HepG2 (cell line): ENCODE data around the gene IPO9. TPM values are rescaled to one million over a fixed set of nuclear protein-coding genes. Genes with fewer than 3 reads are reported as not detected.

Source experiments
- ATAC-seq: fragments of 200-7000 bp; cut with Tn5 transposase; 3 replicates; pipeline ENCODE4 v1.9.1; 2020; ENCODE audit warnings: mild to moderate bottlenecking, moderate library complexity
- BruUV-seq: library from RNA; stranded (reverse); fragments of 400-500 nt; replicated peaks from 2 replicates; lab custom pipeline; 2021; lab: Mats Ljungman, UMichigan
- CTCF ChIA-PET: fragments of 300-600 bp; formaldehyde crosslinking; extraction: SDS; loops from one replicate; lab custom pipeline; 2021; ENCODE audit warnings: low total read pairs, inconsistent platforms, low intra/inter-chr PET ratio; lab: Yijun Ruan, JAX
- POLR2A ChIA-PET: fragments of 350-600 bp; sonication (Branson Sonifier 250); formaldehyde crosslinking; loops from one replicate; lab custom pipeline; 2020; ENCODE audit warnings: antibody characterized with exemption, inconsistent platforms; lab: Yijun Ruan, JAX
- DNase-seq: peaks from one replicate; pipeline ENCODE4 v3.0.0-alpha.2; 2015; ENCODE audit warnings: low spot score
- FAIRE-seq: peaks from 3 replicates; lab custom pipeline; 2011; peaks lifted over from hg19 to GRCh38; lab: Jason Lieb, UNC
- H2AFZ ChIP-seq: one replicate; pipeline ENCODE4 v1.6.1; 2011; ENCODE audit warnings: low read length, inconsistent platforms
- H3K27ac ChIP-seq: fragments of 300-600 bp; 3 replicates; pipeline ENCODE4 v1.8.0; 2011; ENCODE audit warnings: mixed run types, mild to moderate bottlenecking, mixed read lengths, low read length, inconsistent platforms; ENCODE audit not compliant: insufficient read depth; ENCODE audit errors: extremely low read length
- H3K27me3 ChIP-seq, 2 experiments: fragments of 200-600 bp in 1 of 2; 2 replicates in 1 of 2; 3 replicates in 1 of 2; pipeline versions ENCODE4 v1.6.0 to v1.8.0; 2011; ENCODE audit warnings: low read length in 2 of 2, mild to moderate bottlenecking in 2 of 2, moderate library complexity in 2 of 2, inconsistent platforms in 1 of 2; ENCODE audit not compliant: insufficient read depth in 2 of 2, control insufficient read depth in 1 of 2
- H3K36me3 ChIP-seq, 2 experiments: fragments of 200-600 bp in 1 of 2; replicated peaks in 1 of 2; 2 replicates in 1 of 2; 3 replicates in 1 of 2; pipeline versions ENCODE4 v1.5.1 to v1.8.0; 2011; ENCODE audit warnings: low read length in 2 of 2, inconsistent platforms in 1 of 2; ENCODE audit not compliant: insufficient read depth in 2 of 2, control insufficient read depth in 1 of 2
- H3K4me1 ChIP-seq: 2 replicates; pipeline ENCODE4 v1.5.1; 2012; ENCODE audit warnings: low read length, inconsistent platforms; ENCODE audit not compliant: insufficient read depth
- H3K4me2 ChIP-seq: 2 replicates; pipeline ENCODE4 v1.6.0; 2011; ENCODE audit warnings: low read depth, low read length, inconsistent platforms
- H3K4me3 ChIP-seq, 3 experiments: fragments of 200-600 bp in 1 of 3; sonication (generic), shearing (Covaris generic) in 1 of 3; replicated peaks in 1 of 3; 2 replicates each; pipeline ENCODE4 v1.5.1; 2011 to 2016; ENCODE audit warnings: low read length in 3 of 3, inconsistent platforms in 2 of 3, low read depth in 2 of 3, mild to moderate bottlenecking in 2 of 3, control low read depth in 1 of 3, mixed read lengths in 1 of 3; ENCODE audit not compliant: insufficient read depth in 1 of 3
- H3K79me2 ChIP-seq: one replicate; pipeline ENCODE4 v1.6.1; 2011; ENCODE audit warnings: low read length, inconsistent platforms; ENCODE audit not compliant: insufficient read depth
- H3K9ac ChIP-seq: 2 replicates; pipeline ENCODE4 v1.6.0; 2011; ENCODE audit warnings: mild to moderate bottlenecking, low read depth, low read length, inconsistent platforms; ENCODE audit not compliant: insufficient read depth
- H3K9me3 ChIP-seq: 2 replicates; pipeline ENCODE4 v1.5.1; 2012; ENCODE audit warnings: mild to moderate bottlenecking, low read length
- H4K20me1 ChIP-seq: 2 replicates; pipeline ENCODE4 v1.6.0; 2011; ENCODE audit warnings: inconsistent platforms, mild to moderate bottlenecking, low read length, moderate library complexity; ENCODE audit not compliant: insufficient read depth
- ATM ChIP-seq: fragments of 450-650 bp; IDR thresholded peaks from 2 replicates; pipeline ENCODE4 v1.7.1; 2017; ENCODE audit warnings: mild to moderate bottlenecking, borderline replicate concordance
- FOSL2 ChIP-seq: sonication (generic); formaldehyde crosslinking; IDR thresholded peaks from 2 replicates; pipeline ENCODE4 v1.4.0; 2020; ENCODE audit warnings: missing genetic modification reagents
- ZNF256 ChIP-seq: sonication (generic); formaldehyde crosslinking; conservative IDR thresholded peaks from 2 replicates; pipeline ENCODE4 v1.4.0; 2020; ENCODE audit warnings: missing genetic modification reagents
- ZNF674 ChIP-seq: sonication (generic); formaldehyde crosslinking; IDR thresholded peaks from 2 replicates; pipeline ENCODE4 v1.5.0; 2020; ENCODE audit warnings: low read depth, mild to moderate bottlenecking, missing genetic modification reagents
- WGBS: methylation state at CpG from one replicate; pipeline ENCODE4 v1.1.6; 2017; ENCODE audit warnings: low lambda C conversion rate; 5-methylcytosine and 5-hydroxymethylcytosine counted together
- in situ Hi-C: cut with HindIII; loops from 2 replicates; pipeline ENCODE4 v1.10.0; 2017; ENCODE audit warnings: low pct_unique_long_range_greater_than_20kb; ENCODE audit not compliant: extremely low pct_ligation_motif_present
- intact Hi-C: fragments of 100-400 bp; cut with micrococcal nuclease; formaldehyde crosslinking; loops from one replicate; pipeline ENCODE4 v1.10.0; 2022; ENCODE audit not compliant: unreplicated experiment
- polyA plus RNA-seq, 8 experiments: library from polyadenylated mRNA; depleted of rRNA in 3 of 8; stranded (reverse) in 7 of 8; unstranded in 1 of 8; fragments of >200 nt; fragmentation: Illumina TruSeq in 4 of 8; extraction: Trizol in 4 of 8; gene quantifications; 2 replicates each; pipeline versions ENCODE4 v1.2.1 to v1.2.3, GENCODE V29; 2011 to 2016; ENCODE audit warnings: low read depth in 4 of 8, missing spikeins in 1 of 8, mixed read lengths in 1 of 8; ENCODE audit not compliant: insufficient read depth in 1 of 8
- total RNA-seq, 5 experiments: library from RNA; depleted of rRNA; stranded (reverse); fragments of >200 nt; fragmentation: Illumina TruSeq; extraction: Trizol; gene quantifications; 2 replicates each; pipeline ENCODE4 v1.2.3, GENCODE V29; 2016; ENCODE audit warnings: low read depth in 1 of 5
- TF ChIP-seq, protein P1 (sequence below): sonication (generic); formaldehyde crosslinking; IDR thresholded peaks from 2 replicates; pipeline ENCODE4 v1.5.0; 2020; ENCODE audit warnings: missing genetic modification reagents
- TF ChIP-seq, protein P2 (sequence below): IDR thresholded peaks from 2 replicates; pipeline ENCODE4 v1.6.1; 2016
- TF ChIP-seq, protein P3 (sequence below): sonication (generic); formaldehyde crosslinking; IDR thresholded peaks from 2 replicates; pipeline ENCODE4 v1.4.0; 2020; ENCODE audit warnings: mild to moderate bottlenecking, missing genetic modification reagents, borderline replicate concordance
- TF ChIP-seq, protein P4 (sequence below): fragments of 450-650 bp; IDR thresholded peaks from 2 replicates; pipeline ENCODE4 v1.6.1; 2017
- TF ChIP-seq, protein P5 (sequence below): sonication (generic); formaldehyde crosslinking; IDR thresholded peaks from 2 replicates; pipeline ENCODE4 v1.5.0; 2020; ENCODE audit warnings: mild to moderate bottlenecking, missing genetic modification reagents

IPO9 gene
- total and polyA plus RNA-seq, 2 of the 13 experiments (the other 11 are each of a cell fraction or from before 2014, with no cell fraction given): 31.0 to 34.8 TPM

DNA sequence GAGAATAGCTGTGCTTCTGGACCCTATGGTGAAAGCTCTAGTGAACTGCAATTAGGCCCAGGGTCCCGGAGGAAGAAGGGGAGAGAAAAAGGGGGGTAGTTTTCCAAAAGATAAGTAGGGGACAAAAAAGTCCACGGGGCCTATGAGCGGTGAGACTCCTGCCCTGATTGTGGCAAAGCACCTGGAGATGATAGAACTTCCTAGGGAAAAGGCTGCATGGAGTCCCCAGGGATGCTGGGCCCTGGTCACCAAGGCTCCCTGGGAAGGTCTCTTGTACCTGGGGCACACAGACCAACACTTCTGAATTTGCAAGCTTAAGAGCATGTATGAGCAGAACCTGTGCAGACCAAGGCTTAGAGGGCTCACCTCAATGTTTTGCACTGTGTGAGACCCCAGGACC is 54.3 kb downstream of the IPO9 start (continued):
- TF ChIP-seq ZNF256 (CRISPR knock-in tag): no peak
- TF ChIP-seq ZNF674 (CRISPR knock-in tag): no peak
- TF ChIP-seq, all 625 proteins: peak for 0

DNA sequence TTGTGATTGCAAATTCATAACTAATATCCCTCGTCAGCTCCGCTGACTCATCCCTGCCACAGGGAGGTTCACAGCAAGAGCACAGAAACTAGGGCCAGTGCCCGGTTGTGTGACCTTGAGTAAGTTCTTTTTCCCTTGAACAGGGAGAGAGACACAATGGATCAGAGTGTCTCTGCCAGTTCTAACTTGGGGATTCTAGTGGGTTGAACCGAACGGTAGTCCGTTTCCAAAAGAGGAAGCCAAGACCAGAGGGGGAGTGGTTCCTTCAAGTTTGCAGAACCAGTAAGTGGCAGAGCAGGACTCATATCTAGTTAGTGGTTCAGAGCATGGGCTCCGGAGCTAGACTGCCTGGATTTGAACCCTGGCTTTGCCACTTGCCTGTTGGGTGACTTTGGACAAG is 54.8 kb downstream of the IPO9 start:
- Histone ChIP-seq H3K4me3 (no peak overlapping the region), H3K79me2 (no peaks in the 10 kb centered on the region), H3K36me3 (no peaks in the 10 kb centered on the region), H4K20me1 (no peaks in the 10 kb centered on the region), H2AFZ (no peak overlapping the region), H3K4me1 (peaks cover 18% of the 10 kb centered on the region), H3K4me2 (peak overlapping the region; percentile 23; the same call in 1 of the 2 replicates), H3K27me3 (peaks cover 1 to 18% of the 10 kb centered on the region in 2 experiments; a peak in 3 of 5 replicates), H3K27ac (no peak overlapping the region), H3K9ac (no peak overlapping the region), H3K9me3 (no peaks in the 10 kb centered on the region)
- ChIA-PET CTCF (no interaction called here), POLR2A (no interaction called here)
- peak; percentile 42 for DNase-seq
- in situ Hi-C loops (no loop called here), intact Hi-C loops (no loop called here)
- FAIRE-seq: no peak
- WGBS: 19% methylated on average over 7 of the region's 7 CpGs
- TF ChIP-seq FOSL2 (CRISPR knock-in tag) (peak; percentile 80), ATM (no peak)
- TF ChIP-seq, protein P1, sequence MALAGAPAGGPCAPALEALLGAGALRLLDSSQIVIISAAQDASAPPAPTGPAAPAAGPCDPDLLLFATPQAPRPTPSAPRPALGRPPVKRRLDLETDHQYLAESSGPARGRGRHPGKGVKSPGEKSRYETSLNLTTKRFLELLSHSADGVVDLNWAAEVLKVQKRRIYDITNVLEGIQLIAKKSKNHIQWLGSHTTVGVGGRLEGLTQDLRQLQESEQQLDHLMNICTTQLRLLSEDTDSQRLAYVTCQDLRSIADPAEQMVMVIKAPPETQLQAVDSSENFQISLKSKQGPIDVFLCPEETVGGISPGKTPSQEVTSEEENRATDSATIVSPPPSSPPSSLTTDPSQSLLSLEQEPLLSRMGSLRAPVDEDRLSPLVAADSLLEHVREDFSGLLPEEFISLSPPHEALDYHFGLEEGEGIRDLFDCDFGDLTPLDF (CRISPR knock-in tag): no peak
- TF ChIP-seq, protein P2, sequence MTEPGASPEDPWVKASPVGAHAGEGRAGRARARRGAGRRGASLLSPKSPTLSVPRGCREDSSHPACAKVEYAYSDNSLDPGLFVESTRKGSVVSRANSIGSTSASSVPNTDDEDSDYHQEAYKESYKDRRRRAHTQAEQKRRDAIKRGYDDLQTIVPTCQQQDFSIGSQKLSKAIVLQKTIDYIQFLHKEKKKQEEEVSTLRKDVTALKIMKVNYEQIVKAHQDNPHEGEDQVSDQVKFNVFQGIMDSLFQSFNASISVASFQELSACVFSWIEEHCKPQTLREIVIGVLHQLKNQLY (CRISPR knock-in tag): no peak
- TF ChIP-seq, protein P3, sequence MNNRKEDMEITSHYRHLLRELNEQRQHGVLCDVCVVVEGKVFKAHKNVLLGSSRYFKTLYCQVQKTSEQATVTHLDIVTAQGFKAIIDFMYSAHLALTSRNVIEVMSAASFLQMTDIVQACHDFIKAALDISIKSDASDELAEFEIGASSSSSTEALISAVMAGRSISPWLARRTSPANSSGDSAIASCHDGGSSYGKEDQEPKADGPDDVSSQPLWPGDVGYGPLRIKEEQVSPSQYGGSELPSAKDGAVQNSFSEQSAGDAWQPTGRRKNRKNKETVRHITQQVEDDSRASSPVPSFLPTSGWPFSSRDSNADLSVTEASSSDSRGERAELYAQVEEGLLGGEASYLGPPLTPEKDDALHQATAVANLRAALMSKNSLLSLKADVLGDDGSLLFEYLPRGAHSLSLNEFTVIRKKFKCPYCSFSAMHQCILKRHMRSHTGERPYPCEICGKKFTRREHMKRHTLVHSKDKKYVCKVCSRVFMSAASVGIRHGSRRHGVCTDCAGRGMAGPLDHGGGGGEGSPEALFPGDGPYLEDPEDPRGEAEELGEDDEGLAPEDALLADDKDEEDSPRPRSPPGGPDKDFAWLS: no peak
- TF ChIP-seq, protein P4, sequence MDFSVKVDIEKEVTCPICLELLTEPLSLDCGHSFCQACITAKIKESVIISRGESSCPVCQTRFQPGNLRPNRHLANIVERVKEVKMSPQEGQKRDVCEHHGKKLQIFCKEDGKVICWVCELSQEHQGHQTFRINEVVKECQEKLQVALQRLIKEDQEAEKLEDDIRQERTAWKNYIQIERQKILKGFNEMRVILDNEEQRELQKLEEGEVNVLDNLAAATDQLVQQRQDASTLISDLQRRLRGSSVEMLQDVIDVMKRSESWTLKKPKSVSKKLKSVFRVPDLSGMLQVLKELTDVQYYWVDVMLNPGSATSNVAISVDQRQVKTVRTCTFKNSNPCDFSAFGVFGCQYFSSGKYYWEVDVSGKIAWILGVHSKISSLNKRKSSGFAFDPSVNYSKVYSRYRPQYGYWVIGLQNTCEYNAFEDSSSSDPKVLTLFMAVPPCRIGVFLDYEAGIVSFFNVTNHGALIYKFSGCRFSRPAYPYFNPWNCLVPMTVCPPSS: no peak
- TF ChIP-seq, protein P5, sequence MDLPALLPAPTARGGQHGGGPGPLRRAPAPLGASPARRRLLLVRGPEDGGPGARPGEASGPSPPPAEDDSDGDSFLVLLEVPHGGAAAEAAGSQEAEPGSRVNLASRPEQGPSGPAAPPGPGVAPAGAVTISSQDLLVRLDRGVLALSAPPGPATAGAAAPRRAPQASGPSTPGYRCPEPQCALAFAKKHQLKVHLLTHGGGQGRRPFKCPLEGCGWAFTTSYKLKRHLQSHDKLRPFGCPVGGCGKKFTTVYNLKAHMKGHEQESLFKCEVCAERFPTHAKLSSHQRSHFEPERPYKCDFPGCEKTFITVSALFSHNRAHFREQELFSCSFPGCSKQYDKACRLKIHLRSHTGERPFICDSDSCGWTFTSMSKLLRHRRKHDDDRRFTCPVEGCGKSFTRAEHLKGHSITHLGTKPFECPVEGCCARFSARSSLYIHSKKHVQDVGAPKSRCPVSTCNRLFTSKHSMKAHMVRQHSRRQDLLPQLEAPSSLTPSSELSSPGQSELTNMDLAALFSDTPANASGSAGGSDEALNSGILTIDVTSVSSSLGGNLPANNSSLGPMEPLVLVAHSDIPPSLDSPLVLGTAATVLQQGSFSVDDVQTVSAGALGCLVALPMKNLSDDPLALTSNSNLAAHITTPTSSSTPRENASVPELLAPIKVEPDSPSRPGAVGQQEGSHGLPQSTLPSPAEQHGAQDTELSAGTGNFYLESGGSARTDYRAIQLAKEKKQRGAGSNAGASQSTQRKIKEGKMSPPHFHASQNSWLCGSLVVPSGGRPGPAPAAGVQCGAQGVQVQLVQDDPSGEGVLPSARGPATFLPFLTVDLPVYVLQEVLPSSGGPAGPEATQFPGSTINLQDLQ (CRISPR knock-in tag): no peak
- BruUV-seq: no TSS peak
- peak; percentile 48 for ATAC-seq
